ENCODE results near the gene VMP1. TPM values are rescaled to one million over a fixed set of nuclear protein-coding genes. Genes with fewer than 3 reads are reported as not detected.
"Not testable (repeated sequence)": the region's sequence is repeated elsewhere in the genome, so short reads cannot be mapped to it uniquely, and the experiment has no call there.

VMP1 gene
- total RNA-seq, 1 donor from 2014 or later: 62.6 TPM

DNA sequence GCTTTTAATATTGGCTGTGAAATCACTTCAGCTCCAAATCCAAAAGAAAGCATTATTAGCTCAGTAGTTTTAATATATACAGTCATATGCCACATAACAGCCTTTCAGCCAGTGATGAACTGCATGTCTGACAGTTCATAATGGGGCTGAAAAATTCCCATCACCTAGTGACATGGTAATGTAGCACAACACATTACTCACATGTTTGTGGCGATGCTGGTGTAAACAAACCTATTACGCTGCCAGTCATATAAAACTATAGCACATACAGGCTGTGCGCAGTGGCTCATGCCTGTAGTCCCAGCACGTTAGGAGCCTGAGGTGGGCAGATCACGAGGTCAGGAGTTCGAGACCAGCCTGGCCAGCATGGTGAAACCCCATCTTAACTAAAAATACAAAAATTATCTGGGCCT lies 93.1 kb downstream of the VMP1 start:
- TF ChIP-seq, protein P1, sequence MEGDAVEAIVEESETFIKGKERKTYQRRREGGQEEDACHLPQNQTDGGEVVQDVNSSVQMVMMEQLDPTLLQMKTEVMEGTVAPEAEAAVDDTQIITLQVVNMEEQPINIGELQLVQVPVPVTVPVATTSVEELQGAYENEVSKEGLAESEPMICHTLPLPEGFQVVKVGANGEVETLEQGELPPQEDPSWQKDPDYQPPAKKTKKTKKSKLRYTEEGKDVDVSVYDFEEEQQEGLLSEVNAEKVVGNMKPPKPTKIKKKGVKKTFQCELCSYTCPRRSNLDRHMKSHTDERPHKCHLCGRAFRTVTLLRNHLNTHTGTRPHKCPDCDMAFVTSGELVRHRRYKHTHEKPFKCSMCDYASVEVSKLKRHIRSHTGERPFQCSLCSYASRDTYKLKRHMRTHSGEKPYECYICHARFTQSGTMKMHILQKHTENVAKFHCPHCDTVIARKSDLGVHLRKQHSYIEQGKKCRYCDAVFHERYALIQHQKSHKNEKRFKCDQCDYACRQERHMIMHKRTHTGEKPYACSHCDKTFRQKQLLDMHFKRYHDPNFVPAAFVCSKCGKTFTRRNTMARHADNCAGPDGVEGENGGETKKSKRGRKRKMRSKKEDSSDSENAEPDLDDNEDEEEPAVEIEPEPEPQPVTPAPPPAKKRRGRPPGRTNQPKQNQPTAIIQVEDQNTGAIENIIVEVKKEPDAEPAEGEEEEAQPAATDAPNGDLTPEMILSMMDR (conservative IDR thresholded peaks at IDR 0.05): no peak
- Mint-ChIP-seq H3K9me3 (no peaks in the 10 kb centered on the region), H3K27ac (ENCODE audit: unreplicated experiment) (no peak overlapping the region), H3K4me3 (no peak overlapping the region), H3K4me1 (no peaks in the 10 kb centered on the region), H3K36me3 (ENCODE audit: low read depth) (peaks cover 3% of the 10 kb centered on the region), H3K27me3 (ENCODE audit: low read depth) (no peaks in the 10 kb centered on the region)
- no peak for DNase-seq (ENCODE audit: low read depth, low spot score)

DNA sequence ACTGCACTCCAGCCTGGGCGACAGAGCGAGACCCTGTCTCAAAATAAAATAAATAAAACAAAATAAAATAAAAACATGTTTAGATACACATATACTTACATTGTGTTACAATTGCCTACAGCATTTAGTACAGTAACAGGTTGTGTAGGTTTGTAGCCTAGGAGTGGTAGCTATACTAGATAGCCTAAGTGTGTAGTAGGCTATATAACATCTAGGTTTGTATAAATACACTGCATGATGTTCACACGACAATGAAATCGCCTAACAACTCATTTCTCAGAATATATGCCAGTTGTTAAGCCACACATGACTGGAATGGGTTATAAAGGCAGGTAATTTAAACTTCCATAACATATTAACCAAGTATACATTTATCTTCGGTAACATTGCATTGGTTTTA lies 94.7 kb downstream of the VMP1 start:
- no peaks in the 10 kb centered on the region for H3K4me1 Mint-ChIP-seq
- H3K36me3 Mint-ChIP-seq (ENCODE audit: low read depth): no peaks in the 10 kb centered on the region
- H3K4me3 Mint-ChIP-seq: no peak overlapping the region
- TF ChIP-seq, protein P1 (conservative IDR thresholded peaks at IDR 0.05): no peak
- H3K27ac Mint-ChIP-seq (ENCODE audit: unreplicated experiment): no peak overlapping the region
- H3K27me3 Mint-ChIP-seq (ENCODE audit: low read depth): no peaks in the 10 kb centered on the region
- DNase-seq (ENCODE audit: low read depth, low spot score): no peak
- H3K9me3 Mint-ChIP-seq: no peaks in the 10 kb centered on the region

DNA sequence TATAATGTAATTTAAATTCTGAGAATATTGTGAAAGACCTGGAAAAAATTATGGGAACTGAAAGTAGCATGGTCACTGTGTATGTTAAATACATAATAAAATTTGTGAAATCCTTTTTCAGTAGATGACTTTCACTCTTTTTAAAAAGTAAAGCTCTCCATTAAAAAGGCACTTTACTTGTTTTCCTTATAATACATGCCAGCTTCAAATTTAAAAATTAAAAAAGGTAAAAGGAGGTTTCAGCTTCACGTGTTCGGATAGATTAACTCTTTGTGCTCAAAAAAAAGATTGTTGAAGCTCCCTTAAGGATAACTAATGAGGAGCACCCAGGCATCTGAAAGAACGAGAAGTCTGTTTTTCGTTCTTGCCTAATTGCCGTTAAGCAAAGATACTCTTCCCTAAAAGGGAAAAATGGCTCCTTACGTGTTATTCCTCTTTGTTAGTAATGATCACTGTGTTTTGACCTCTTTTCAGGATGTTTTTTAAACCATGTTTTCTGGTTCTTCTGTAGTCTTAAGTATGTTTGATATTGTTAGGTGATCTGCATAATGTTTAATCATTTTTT lies 97.5 kb downstream of the VMP1 start:
- no peak for DNase-seq (ENCODE audit: low read depth, low spot score)
- no peaks in the 10 kb centered on the region for H3K36me3 Mint-ChIP-seq (ENCODE audit: low read depth)
- no peaks in the 10 kb centered on the region for H3K9me3 Mint-ChIP-seq
- H3K4me1 Mint-ChIP-seq: no peaks in the 10 kb centered on the region
- H3K27me3 Mint-ChIP-seq (ENCODE audit: low read depth): no peaks in the 10 kb centered on the region
- no peak overlapping the region for H3K4me3 Mint-ChIP-seq
- TF ChIP-seq, protein P1 (conservative IDR thresholded peaks at IDR 0.05): no peak
- no peak overlapping the region for H3K27ac Mint-ChIP-seq (ENCODE audit: unreplicated experiment)

DNA sequence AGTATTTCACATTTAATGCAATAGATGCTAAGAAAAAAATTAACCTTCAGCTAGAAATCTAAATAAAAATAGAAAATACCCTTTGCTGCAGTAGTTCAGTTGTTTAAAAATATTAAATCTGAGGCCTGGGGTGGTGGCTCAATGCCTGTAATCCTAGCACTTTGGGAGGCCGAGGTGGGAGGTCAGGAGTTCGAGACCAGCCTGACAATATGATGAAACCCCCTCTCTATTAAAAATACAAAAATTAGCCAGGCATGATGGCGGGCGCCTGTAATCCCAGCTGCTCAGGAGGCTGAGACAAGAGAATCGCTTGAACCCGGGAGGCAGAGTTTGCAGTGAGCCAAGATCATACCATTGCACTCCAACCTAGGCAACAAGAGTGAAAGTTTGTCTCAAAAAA lies 98.9 kb downstream of the VMP1 start:
- not testable (repeated sequence) for H3K4me1 Mint-ChIP-seq; DNase-seq (ENCODE audit: low read depth, low spot score); H3K27me3 Mint-ChIP-seq (ENCODE audit: low read depth); H3K27ac Mint-ChIP-seq (ENCODE audit: unreplicated experiment); H3K4me3 Mint-ChIP-seq; H3K9me3 Mint-ChIP-seq; H3K36me3 Mint-ChIP-seq (ENCODE audit: low read depth)

DNA sequence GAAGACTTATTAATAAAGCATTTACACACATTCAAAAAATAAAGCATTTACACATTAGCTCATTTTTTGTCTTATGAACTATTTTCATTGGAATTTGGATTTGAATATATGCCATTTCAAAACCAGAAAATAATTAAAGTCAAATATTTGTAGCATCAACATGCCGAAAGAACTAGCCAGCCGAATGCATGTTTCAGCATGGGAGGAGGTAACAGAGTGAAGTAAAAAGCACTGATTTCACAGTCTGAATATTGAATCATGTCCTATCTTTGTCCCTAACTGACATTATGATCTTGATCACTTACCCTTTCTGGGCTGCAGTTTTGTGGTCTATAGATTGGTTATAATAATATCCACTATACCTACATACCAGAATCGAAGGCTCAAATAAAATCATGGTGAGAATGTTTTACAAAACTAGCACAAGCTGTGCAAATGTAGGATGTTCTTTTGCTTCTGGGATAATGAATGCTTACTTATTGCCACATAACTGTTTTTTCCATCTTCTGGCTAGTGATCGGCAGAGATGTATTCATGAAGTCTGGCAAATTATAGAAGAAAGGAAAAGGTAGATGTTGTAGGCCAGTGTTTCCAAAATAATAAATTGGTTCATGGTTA lies 100.5 kb downstream of the VMP1 start:
- H3K27me3 Mint-ChIP-seq (ENCODE audit: low read depth): no peaks in the 10 kb centered on the region
- H3K4me3 Mint-ChIP-seq: no peak overlapping the region
- DNase-seq (ENCODE audit: low read depth, low spot score): no peak
- H3K36me3 Mint-ChIP-seq (ENCODE audit: low read depth): no peaks in the 10 kb centered on the region
- H3K27ac Mint-ChIP-seq (ENCODE audit: unreplicated experiment): no peak overlapping the region
- no peaks in the 10 kb centered on the region for H3K4me1 Mint-ChIP-seq
- TF ChIP-seq, protein P1 (conservative IDR thresholded peaks at IDR 0.05): no peak
- H3K9me3 Mint-ChIP-seq: no peaks in the 10 kb centered on the region

DNA sequence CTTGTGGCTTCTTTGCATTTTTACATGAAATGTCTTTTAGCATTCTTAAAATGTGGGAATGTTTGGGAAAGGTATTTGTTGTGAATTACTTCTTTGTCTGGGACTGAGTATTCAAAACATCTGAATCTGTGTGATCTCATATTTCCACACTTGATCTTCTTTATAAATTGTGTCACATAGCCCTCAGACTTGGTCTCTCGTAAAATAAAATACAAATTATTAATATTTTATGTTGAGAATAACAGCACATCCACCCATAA lies 103.4 kb downstream of the VMP1 start:
- Mint-ChIP-seq H3K36me3 (ENCODE audit: low read depth) (no peaks in the 10 kb centered on the region), H3K27ac (ENCODE audit: unreplicated experiment) (no peak overlapping the region), H3K4me1 (no peaks in the 10 kb centered on the region), H3K4me3 (no peak overlapping the region), H3K27me3 (ENCODE audit: low read depth) (no peaks in the 10 kb centered on the region), H3K9me3 (no peaks in the 10 kb centered on the region)
- no peak for DNase-seq (ENCODE audit: low read depth, low spot score)
- TF ChIP-seq, protein P1 (conservative IDR thresholded peaks at IDR 0.05): no peak

All from neural crest cell (in vitro differentiated cells).